Endodermal cell (in vitro differentiated cells): ENCODE data around the gene RSPH9. TPM values are rescaled to one million over a fixed set of nuclear protein-coding genes. Genes with fewer than 3 reads are reported as not detected.
A peak's percentile ranks its signal among the peaks of the same experiment; 100 is the strongest.

Experiments
- DNase-seq: peaks from one replicate; pipeline ENCODE4 v3.0.0-alpha.2; 2017
- H3K27ac ChIP-seq: 2 replicates; pipeline ENCODE4 v1.5.1; 2013; ENCODE audit warnings: mild to moderate bottlenecking, low read depth, low read length, moderate library complexity
- H3K27me3 ChIP-seq: 2 replicates; pipeline ENCODE4 v1.6.1; 2013; ENCODE audit warnings: mild to moderate bottlenecking, low read length, moderate library complexity; ENCODE audit not compliant: insufficient read depth, control insufficient read depth, poor library complexity, severe bottlenecking
- H3K36me3 ChIP-seq: 2 replicates; pipeline ENCODE4 v1.7.0; 2013; ENCODE audit warnings: mild to moderate bottlenecking, low read length, moderate library complexity; ENCODE audit not compliant: control insufficient read depth, insufficient read depth
- H3K4me1 ChIP-seq: one replicate; pipeline ENCODE4 v1.7.0; 2013; ENCODE audit warnings: low read length; ENCODE audit not compliant: control insufficient read depth, insufficient read depth
- H3K4me3 ChIP-seq: 2 replicates; pipeline ENCODE4 v1.5.1; 2013; ENCODE audit warnings: mild to moderate bottlenecking, low read length, moderate library complexity
- H3K9ac ChIP-seq: 2 replicates; pipeline ENCODE4 v1.6.1; 2013; ENCODE audit warnings: mild to moderate bottlenecking, low read length, moderate library complexity; ENCODE audit not compliant: poor library complexity, severe bottlenecking; ENCODE audit errors: extremely low read depth
- H3K9me3 ChIP-seq: 2 replicates; pipeline ENCODE4 v1.6.1; 2013; ENCODE audit warnings: mild to moderate bottlenecking, low read length, moderate library complexity; ENCODE audit not compliant: control insufficient read depth
- H3K27ac Mint-ChIP-seq: 2 replicates; pipeline ENCODE4 v1.8.0; 2020; ENCODE audit warnings: mixed read lengths
- H3K27me3 Mint-ChIP-seq: 2 replicates; pipeline ENCODE4 v1.8.0; 2021; ENCODE audit warnings: mild to moderate bottlenecking, mixed read lengths; ENCODE audit not compliant: insufficient read depth
- H3K36me3 Mint-ChIP-seq: 2 replicates; pipeline ENCODE4 v1.8.0; 2020; ENCODE audit warnings: low read depth, mixed read lengths
- H3K4me1 Mint-ChIP-seq: 2 replicates; pipeline ENCODE4 v1.8.0; 2020; ENCODE audit warnings: mixed read lengths
- H3K4me3 Mint-ChIP-seq: 2 replicates; pipeline ENCODE4 v1.8.0; 2020; ENCODE audit warnings: mild to moderate bottlenecking, moderate library complexity, mixed read lengths
- H3K9me3 Mint-ChIP-seq: 2 replicates; pipeline ENCODE4 v1.8.0; 2020; ENCODE audit warnings: mild to moderate bottlenecking, mixed read lengths
- CTCF ChIP-seq: fragments of 200-600 bp; sonication (generic); conservative IDR thresholded peaks from 2 replicates; pipeline ENCODE4 v1.5.0; 2021; ENCODE audit warnings: antibody characterized with exemption, mild to moderate bottlenecking
- WGBS, 2 experiments: methylation state at CpG; one replicate each; pipeline versions ENCODE4 v1.1.5 to v1.1.7; 2013; ENCODE audit warnings: missing lambda C conversion rate in 2 of 2, mixed read lengths in 1 of 2; ENCODE audit not compliant: insufficient coverage in 1 of 2, insufficient read length in 1 of 2; 5-methylcytosine and 5-hydroxymethylcytosine counted together
- total RNA-seq, 2 donors: library from RNA; stranded (reverse); fragmentation: NEBNext Ultra II Directional in 1 of 2; extraction: Animal tissue kit (Norgen Biotek cat#: 25700) in 1 of 2; gene quantifications; 2 replicates in 1 of 2; 3 replicates in 1 of 2; pipeline ENCODE4 v1.2.1, GENCODE V29; 2021

RSPH9 gene
- total RNA-seq, 2 donors from 2014 or later = 0.44 to 0.64 TPM

GRCh38 chr6:43702171-43702533, 57.3 kb downstream of the RSPH9 start:
- Histone ChIP-seq H3K36me3 (no peaks in the 10 kb centered on the region), H3K27ac (peak overlapping the region; percentile 71), H3K27me3 (no peaks in the 10 kb centered on the region), H3K9ac (no peak overlapping the region), H3K4me3 (no peak overlapping the region), H3K4me1 (peaks cover 40% of the 10 kb centered on the region), H3K9me3 (no peaks in the 10 kb centered on the region)
- Mint-ChIP-seq H3K27ac (peak overlapping the region; percentile 90), H3K4me1 (peaks cover 68% of the 10 kb centered on the region), H3K27me3 (no peaks in the 10 kb centered on the region), H3K9me3 (no peaks in the 10 kb centered on the region), H3K4me3 (peak overlapping the region; percentile 0), H3K36me3 (no peaks in the 10 kb centered on the region)
- WGBS, 2 experiments = 10 to 23% methylated on average over 2 of the region's 2 CpGs
- TF ChIP-seq CTCF = no peak
- DNase-seq = no peak

- no peak for TF ChIP-seq CTCF
- no peaks in the 10 kb centered on the region for H3K27me3 ChIP-seq
- Mint-ChIP-seq H3K27ac (peak overlapping the region; percentile 90), H3K4me1 (peaks cover 72% of the 10 kb centered on the region), H3K27me3 (no peaks in the 10 kb centered on the region), H3K4me3 (peak overlapping the region; percentile 0), H3K36me3 (no peaks in the 10 kb centered on the region), H3K9me3 (no peaks in the 10 kb centered on the region)
- 30 to 36% methylated on average over 7 to 15 of the region's 15 CpGs for WGBS, 2 experiments
- DNase-seq = peak; percentile 97
- H3K27ac ChIP-seq = peak overlapping the region; percentile 71
- H3K4me1 ChIP-seq = peaks cover 44% of the 10 kb centered on the region
- no peaks in the 10 kb centered on the region for H3K9me3 ChIP-seq
- no peak overlapping the region for H3K9ac ChIP-seq
- no peaks in the 10 kb centered on the region for H3K36me3 ChIP-seq
- H3K4me3 ChIP-seq = no peak overlapping the region
Observed at GRCh38 chr6:43702534-43703440, 58.0 kb downstream of the RSPH9 start.

GRCh38 chr6:43703512-43704429, 58.9 kb downstream of the RSPH9 start:
- 93 to 100% methylated on average over 3 to 8 of the region's 8 CpGs for WGBS, 2 experiments
- no peak overlapping the region for H3K4me3 Mint-ChIP-seq
- Histone ChIP-seq H3K9me3 (no peaks in the 10 kb centered on the region), H3K9ac (no peak overlapping the region), H3K36me3 (no peaks in the 10 kb centered on the region), H3K4me1 (peaks cover 41% of the 10 kb centered on the region), H3K4me3 (no peak overlapping the region), H3K27me3 (no peaks in the 10 kb centered on the region), H3K27ac (no peak overlapping the region)
- H3K27me3 Mint-ChIP-seq = no peaks in the 10 kb centered on the region
- no peak for DNase-seq
- TF ChIP-seq CTCF = no peak
- H3K27ac Mint-ChIP-seq = peak overlapping the region; percentile 90
- no peaks in the 10 kb centered on the region for H3K36me3 Mint-ChIP-seq
- H3K4me1 Mint-ChIP-seq = peaks cover 67% of the 10 kb centered on the region
- H3K9me3 Mint-ChIP-seq = no peaks in the 10 kb centered on the region
